ENCODE measurements around the gene ZNF44. TPM values are rescaled to one million over a fixed set of nuclear protein-coding genes. Genes with fewer than 3 reads are reported as not detected.

ZNF44 gene
- total and polyA plus RNA-seq, 12 donors, result 2.8 to 14.8 (median 10.8) TPM

- Histone ChIP-seq H3K4me3 (no peak overlapping the region), H3K27ac (no peak overlapping the region), H3K4me1 (replicated peaks in 1 of 2) (no peaks in the 10 kb centered on the region), H3K27me3 (no peaks in the 10 kb centered on the region), H3K36me3 (replicated peaks in 1 of 2) (peaks cover 0 to 27% of the 10 kb centered on the region in 2 donors), H3K9me3 (replicated peaks in 1 of 3) (peaks cover 0 to 55% (median 0%) of the 10 kb centered on the region in 3 donors)
- no peak for DNase-seq
- intact Hi-C loops (cut with DNase I), result loop anchor here in 1 of 2 donors (10.0 kb wide), 1 partner anchor 252 kb away; no protein-coding TSS in a partner anchor
- 96 to 98% (median 97%) methylated on average over 5 of the region's 5 CpGs for WGBS, 4 donors
- TF ChIP-seq POLR2A (IDR thresholded peaks at IDR 0.05) (no peak), CTCF (IDR thresholded peaks at IDR 0.05) (no peak)
Observed at GRCh38 chr19:12272386-12272785, 22.3 kb downstream of the ZNF44 start.

DNA sequence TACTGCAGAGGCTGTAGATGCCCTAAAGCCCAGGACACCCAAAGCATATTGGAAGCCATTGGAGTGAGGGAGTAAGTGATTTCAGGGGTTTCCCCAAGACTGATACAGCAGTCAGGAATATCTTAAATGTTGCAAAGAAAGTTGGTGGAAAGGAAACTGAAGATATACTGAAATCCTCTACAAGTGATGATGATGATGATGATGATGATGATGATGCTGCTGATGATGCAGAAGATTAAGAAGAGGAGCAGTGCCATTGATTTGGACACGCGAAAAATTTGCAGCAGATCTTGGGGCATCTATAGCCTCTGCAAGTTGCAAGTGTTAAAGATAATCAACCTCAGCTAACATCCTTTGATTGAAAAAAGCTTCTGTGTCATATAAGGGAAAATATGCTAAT lies 23.8 kb downstream of the ZNF44 start:
- no peak overlapping the region for H3K4me3 ChIP-seq
- no peaks in the 10 kb centered on the region for H3K4me1 ChIP-seq (replicated peaks in 1 of 2)
- H3K36me3 ChIP-seq (replicated peaks in 1 of 2), result peaks cover 0 to 27% of the 10 kb centered on the region in 2 donors
- peaks cover 0 to 52% (median 0%) of the 10 kb centered on the region in 3 donors for H3K9me3 ChIP-seq (replicated peaks in 1 of 3)
- no peak for TF ChIP-seq POLR2A (IDR thresholded peaks at IDR 0.05)
- TF ChIP-seq CTCF (IDR thresholded peaks at IDR 0.05), result no peak
- DNase-seq, result no peak
- WGBS, 4 donors, result 96 to 100% (median 97%) methylated on average over 2 of the region's 2 CpGs
- no peak overlapping the region for H3K27ac ChIP-seq
- intact Hi-C loops (cut with DNase I), result loop anchor here in 1 of 2 donors (10.0 kb wide), 1 partner anchor 254 kb away; no protein-coding TSS in a partner anchor
- H3K27me3 ChIP-seq, result no peaks in the 10 kb centered on the region

GRCh38 chr19:12265921-12266704 lies 28.6 kb downstream of the ZNF44 start:
- Histone ChIP-seq H3K4me1 (replicated peaks in 1 of 2) (no peaks in the 10 kb centered on the region), H3K27me3 (no peaks in the 10 kb centered on the region), H3K27ac (no peak overlapping the region), H3K36me3 (replicated peaks in 1 of 2) (no peaks in the 10 kb centered on the region), H3K4me3 (no peak overlapping the region), H3K9me3 (replicated peaks in 1 of 3) (peaks cover 0 to 18% (median 0%) of the 10 kb centered on the region in 3 donors)
- WGBS, 4 donors, result 64 to 88% (median 73%) methylated on average over 24 to 46 of the region's 46 CpGs
- intact Hi-C loops (cut with DNase I), result no loop called here
- TF ChIP-seq CTCF (IDR thresholded peaks at IDR 0.05), result no peak
- TF ChIP-seq POLR2A (IDR thresholded peaks at IDR 0.05), result no peak
- DNase-seq, result no peak

DNA sequence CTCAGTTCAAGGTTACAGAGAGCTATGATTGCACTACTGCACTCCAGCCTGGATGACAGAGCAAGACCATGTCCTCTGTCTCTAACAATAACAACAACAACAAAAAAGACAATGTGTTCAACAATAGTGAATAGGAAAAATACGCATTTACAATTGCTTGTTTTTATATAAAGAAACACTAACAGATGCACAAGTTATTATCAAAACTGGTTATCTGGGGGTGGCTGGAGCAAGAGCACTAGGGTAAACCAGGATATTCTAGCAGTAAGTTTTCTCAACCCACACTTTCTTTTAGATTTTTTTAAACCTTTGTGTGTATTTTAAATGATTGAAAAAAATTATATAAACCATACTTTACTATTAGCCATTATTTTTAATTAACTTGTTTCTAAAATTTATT lies 33.1 kb downstream of the ZNF44 start:
- TF ChIP-seq CTCF (IDR thresholded peaks at IDR 0.05) (no peak), POLR2A (IDR thresholded peaks at IDR 0.05) (no peak)
- intact Hi-C loops (cut with DNase I), result no loop called here
- Histone ChIP-seq H3K36me3 (replicated peaks in 1 of 2) (no peaks in the 10 kb centered on the region), H3K9me3 (replicated peaks in 1 of 3) (no peaks in the 10 kb centered on the region), H3K4me1 (replicated peaks in 1 of 2) (no peaks in the 10 kb centered on the region), H3K4me3 (no peak overlapping the region), H3K27me3 (no peaks in the 10 kb centered on the region), H3K27ac (no peak overlapping the region)
- no peak for DNase-seq
- 91 to 97% (median 93%) methylated on average over 1 of the region's 1 CpG for WGBS, 4 donors

All from adrenal gland (tissue), 12 donors.